NCI-H1092 (cell line): ENCODE results near the gene ESRRA.
A peak's percentile ranks its signal among the peaks of the same experiment; 100 is the strongest.

Source experiments
- DNase-seq: peaks from one replicate; lab custom pipeline; 2025; lab: John Stamatoyannopoulos, UW

The ESRRA gene

GRCh38 chr11:64352099-64352994 is 47.0 kb downstream of the ESRRA start:
- DNase-seq = peak; percentile 66

GRCh38 chr11:64352995-64353714 is 47.8 kb downstream of the ESRRA start:
- DNase-seq = peak; percentile 94

GRCh38 chr11:64353715-64354506 is 48.6 kb downstream of the ESRRA start:
- no peak for DNase-seq

GRCh38 chr11:64355078-64355940 is 50.0 kb downstream of the ESRRA start:
- DNase-seq = peak; percentile 71

- peak; percentile 33 for DNase-seq
These were observed 51.4 kb downstream of the ESRRA start for GRCh38 chr11:64356498-64357411.

GRCh38 chr11:64357446-64357845 is 52.1 kb downstream of the ESRRA start:
- no peak for DNase-seq

GRCh38 chr11:64357904-64358535 is 52.7 kb downstream of the ESRRA start:
- no peak for DNase-seq

- no peak for DNase-seq
These were observed 53.2 kb downstream of the ESRRA start for GRCh38 chr11:64358536-64358906.

- no peak for DNase-seq
These were observed 53.8 kb downstream of the ESRRA start, which contains the start of gene RPS6KA4 for GRCh38 chr11:64358907-64359711. RPS6KA4 (plus strand) TSS chr11:64359162; CDS start chr11:64359236, 74 bp downstream.

GRCh38 chr11:64359712-64360445 is 54.6 kb downstream of the ESRRA start:
- no peak for DNase-seq

- no peak for DNase-seq
These were observed 55.2 kb downstream of the ESRRA start for GRCh38 chr11:64360448-64360921.

GRCh38 chr11:64361659-64362058 is 56.3 kb downstream of the ESRRA start:
- no peak for DNase-seq

GRCh38 chr11:64362339-64362738 is 57.0 kb downstream of the ESRRA start:
- no peak for DNase-seq

GRCh38 chr11:64364435-64364834 is 59.1 kb downstream of the ESRRA start:
- no peak for DNase-seq

GRCh38 chr11:64364911-64365310 is 59.6 kb downstream of the ESRRA start:
- no peak for DNase-seq
